Activated T-cell treated with anti-CD3 and anti-CD28 coated beads, Interleukin-2, amount 50 U/mL, for 24 hours (primary cell): ENCODE measurements around the gene ERRFI1.
"Not testable (repeated sequence)": the region's sequence is repeated elsewhere in the genome, so short reads cannot be mapped to it uniquely, and the experiment has no call there.

ENCODE experiments used
- DNase-seq: peaks from one replicate; pipeline ENCODE4 v3.0.0-alpha.2; 2020
- H3K27ac Mint-ChIP-seq: 2 replicates; pipeline ENCODE4 v1.8.0; 2020; ENCODE audit warnings: mild to moderate bottlenecking, mixed read lengths
- H3K27me3 Mint-ChIP-seq: 2 replicates; pipeline ENCODE4 v1.8.0; 2020; ENCODE audit warnings: mixed read lengths
- H3K36me3 Mint-ChIP-seq: 2 replicates; pipeline ENCODE4 v1.8.0; 2020; ENCODE audit warnings: low read depth, mixed read lengths
- H3K4me1 Mint-ChIP-seq: 2 replicates; pipeline ENCODE4 v1.8.0; 2020; ENCODE audit warnings: low read depth, mixed read lengths
- H3K4me3 Mint-ChIP-seq: 2 replicates; pipeline ENCODE4 v1.8.0; 2020; ENCODE audit warnings: mild to moderate bottlenecking, moderate library complexity, mixed read lengths
- H3K9me3 Mint-ChIP-seq: 2 replicates; pipeline ENCODE4 v1.8.0; 2020; ENCODE audit warnings: mixed read lengths

Gene ERRFI1

GRCh38 chr1:8053878-8054567 is 27.9 kb upstream of the ERRFI1 start:
- peaks cover 2% of the 10 kb centered on the region for H3K4me1 Mint-ChIP-seq
- no peaks in the 10 kb centered on the region for H3K27me3 Mint-ChIP-seq
- H3K9me3 Mint-ChIP-seq, result no peaks in the 10 kb centered on the region
- DNase-seq, result no peak
- H3K36me3 Mint-ChIP-seq, result no peaks in the 10 kb centered on the region
- no peak overlapping the region for H3K27ac Mint-ChIP-seq
- H3K4me3 Mint-ChIP-seq, result no peak overlapping the region

GRCh38 chr1:8051650-8052049 is 25.5 kb upstream of the ERRFI1 start:
- Mint-ChIP-seq H3K27ac (no peak overlapping the region), H3K9me3 (no peaks in the 10 kb centered on the region), H3K4me3 (no peak overlapping the region), H3K36me3 (no peaks in the 10 kb centered on the region), H3K4me1 (peaks cover 18% of the 10 kb centered on the region), H3K27me3 (no peaks in the 10 kb centered on the region)
- no peak for DNase-seq

- not testable (repeated sequence) for H3K27ac Mint-ChIP-seq, H3K4me3 Mint-ChIP-seq, H3K27me3 Mint-ChIP-seq, DNase-seq, H3K36me3 Mint-ChIP-seq, H3K9me3 Mint-ChIP-seq
- peaks cover 32% of the 10 kb centered on the region for H3K4me1 Mint-ChIP-seq
These were observed 23.1 kb upstream of the ERRFI1 start for GRCh38 chr1:8049229-8049628.

GRCh38 chr1:8047686-8048445 is 21.8 kb upstream of the ERRFI1 start:
- H3K27ac Mint-ChIP-seq, result no peak overlapping the region
- H3K9me3 Mint-ChIP-seq, result peaks cover 2% of the 10 kb centered on the region
- no peak for DNase-seq
- no peak overlapping the region for H3K4me3 Mint-ChIP-seq
- no peaks in the 10 kb centered on the region for H3K36me3 Mint-ChIP-seq
- H3K27me3 Mint-ChIP-seq, result peaks cover 3% of the 10 kb centered on the region
- peaks cover 32% of the 10 kb centered on the region for H3K4me1 Mint-ChIP-seq

GRCh38 chr1:8047112-8047511 is 21.0 kb upstream of the ERRFI1 start:
- Mint-ChIP-seq H3K4me3 (no peak overlapping the region), H3K36me3 (no peaks in the 10 kb centered on the region), H3K27me3 (peaks cover 3% of the 10 kb centered on the region), H3K4me1 (peaks cover 32% of the 10 kb centered on the region), H3K9me3 (peaks cover 3% of the 10 kb centered on the region), H3K27ac (no peak overlapping the region)
- DNase-seq, result no peak

- no peak for DNase-seq
- Mint-ChIP-seq H3K9me3 (peaks cover 4% of the 10 kb centered on the region), H3K4me3 (peak overlapping the region; percentile 13), H3K36me3 (no peaks in the 10 kb centered on the region), H3K4me1 (peaks cover 32% of the 10 kb centered on the region), H3K27ac (peak overlapping the region; percentile 76), H3K27me3 (peaks cover 3% of the 10 kb centered on the region)
These were observed 20.3 kb upstream of the ERRFI1 start for GRCh38 chr1:8046391-8046790.

GRCh38 chr1:8043621-8044020 is 17.5 kb upstream of the ERRFI1 start:
- H3K4me3 Mint-ChIP-seq, result no peak overlapping the region
- peaks cover 3% of the 10 kb centered on the region for H3K27me3 Mint-ChIP-seq
- no peak overlapping the region for H3K27ac Mint-ChIP-seq
- H3K36me3 Mint-ChIP-seq, result no peaks in the 10 kb centered on the region
- H3K4me1 Mint-ChIP-seq, result peaks cover 30% of the 10 kb centered on the region
- no peak for DNase-seq
- H3K9me3 Mint-ChIP-seq, result peaks cover 8% of the 10 kb centered on the region

- H3K27me3 Mint-ChIP-seq, result peaks cover 3% of the 10 kb centered on the region
- peaks cover 8% of the 10 kb centered on the region for H3K9me3 Mint-ChIP-seq
- H3K4me3 Mint-ChIP-seq, result no peak overlapping the region
- no peaks in the 10 kb centered on the region for H3K36me3 Mint-ChIP-seq
- H3K4me1 Mint-ChIP-seq, result peaks cover 19% of the 10 kb centered on the region
- DNase-seq, result no peak
- H3K27ac Mint-ChIP-seq, result no peak overlapping the region
These were observed 16.0 kb upstream of the ERRFI1 start for GRCh38 chr1:8042134-8042533.

GRCh38 chr1:8040586-8040985 is 14.5 kb upstream of the ERRFI1 start:
- H3K4me3 Mint-ChIP-seq, result no peak overlapping the region
- peaks cover 6% of the 10 kb centered on the region for H3K4me1 Mint-ChIP-seq
- DNase-seq, result no peak
- no peaks in the 10 kb centered on the region for H3K36me3 Mint-ChIP-seq
- no peaks in the 10 kb centered on the region for H3K27me3 Mint-ChIP-seq
- no peak overlapping the region for H3K27ac Mint-ChIP-seq
- peaks cover 6% of the 10 kb centered on the region for H3K9me3 Mint-ChIP-seq

GRCh38 chr1:8039071-8039470 is 13.0 kb upstream of the ERRFI1 start:
- H3K27ac Mint-ChIP-seq, result no peak overlapping the region
- no peaks in the 10 kb centered on the region for H3K36me3 Mint-ChIP-seq
- DNase-seq, result no peak
- H3K4me3 Mint-ChIP-seq, result no peak overlapping the region
- peaks cover 6% of the 10 kb centered on the region for H3K9me3 Mint-ChIP-seq
- H3K27me3 Mint-ChIP-seq, result no peaks in the 10 kb centered on the region
- no peaks in the 10 kb centered on the region for H3K4me1 Mint-ChIP-seq

- no peak overlapping the region for H3K4me3 Mint-ChIP-seq
- no peaks in the 10 kb centered on the region for H3K36me3 Mint-ChIP-seq
- DNase-seq, result no peak
- H3K4me1 Mint-ChIP-seq, result no peaks in the 10 kb centered on the region
- H3K9me3 Mint-ChIP-seq, result no peaks in the 10 kb centered on the region
- H3K27me3 Mint-ChIP-seq, result no peaks in the 10 kb centered on the region
- no peak overlapping the region for H3K27ac Mint-ChIP-seq
These were observed 9.2 kb upstream of the ERRFI1 start for GRCh38 chr1:8035289-8035688.

- Mint-ChIP-seq H3K4me1 (no peaks in the 10 kb centered on the region), H3K27me3 (no peaks in the 10 kb centered on the region), H3K9me3 (no peaks in the 10 kb centered on the region), H3K4me3 (no peak overlapping the region), H3K36me3 (no peaks in the 10 kb centered on the region), H3K27ac (no peak overlapping the region)
- DNase-seq, result no peak
These were observed 7.2 kb upstream of the ERRFI1 start for GRCh38 chr1:8033322-8033721.

- H3K4me1 Mint-ChIP-seq, result no peaks in the 10 kb centered on the region
- DNase-seq, result no peak
- H3K27me3 Mint-ChIP-seq, result no peaks in the 10 kb centered on the region
- no peak overlapping the region for H3K27ac Mint-ChIP-seq
- H3K36me3 Mint-ChIP-seq, result no peaks in the 10 kb centered on the region
- H3K4me3 Mint-ChIP-seq, result no peak overlapping the region
- no peaks in the 10 kb centered on the region for H3K9me3 Mint-ChIP-seq
These were observed 6.3 kb upstream of the ERRFI1 start for GRCh38 chr1:8032366-8032910.

GRCh38 chr1:8031176-8031785 is 5.2 kb upstream of the ERRFI1 start:
- Mint-ChIP-seq H3K27me3 (peaks cover 6% of the 10 kb centered on the region), H3K36me3 (no peaks in the 10 kb centered on the region), H3K4me3 (no peak overlapping the region), H3K9me3 (no peaks in the 10 kb centered on the region), H3K4me1 (peaks cover 6% of the 10 kb centered on the region), H3K27ac (no peak overlapping the region)
- no peak for DNase-seq

- H3K9me3 Mint-ChIP-seq, result no peaks in the 10 kb centered on the region
These were observed 2.4 kb upstream of the ERRFI1 start for GRCh38 chr1:8028571-8028910.

More at GRCh38 chr1:8028571-8028910, 2.4 kb upstream of the ERRFI1 start:
- peaks cover 12% of the 10 kb centered on the region for H3K4me1 Mint-ChIP-seq
- peaks cover 23% of the 10 kb centered on the region for H3K27me3 Mint-ChIP-seq
- H3K27ac Mint-ChIP-seq, result no peak overlapping the region
- H3K4me3 Mint-ChIP-seq, result no peak overlapping the region
- H3K36me3 Mint-ChIP-seq, result peaks cover 3% of the 10 kb centered on the region
- no peak for DNase-seq
